ENCODE data around the gene KCNN2.
A peak's percentile ranks its signal among the peaks of the same experiment; 100 is the strongest.
"Not testable (repeated sequence)": the region's sequence is repeated elsewhere in the genome, so short reads cannot be mapped to it uniquely, and the experiment has no call there.

The KCNN2 gene

DNA sequence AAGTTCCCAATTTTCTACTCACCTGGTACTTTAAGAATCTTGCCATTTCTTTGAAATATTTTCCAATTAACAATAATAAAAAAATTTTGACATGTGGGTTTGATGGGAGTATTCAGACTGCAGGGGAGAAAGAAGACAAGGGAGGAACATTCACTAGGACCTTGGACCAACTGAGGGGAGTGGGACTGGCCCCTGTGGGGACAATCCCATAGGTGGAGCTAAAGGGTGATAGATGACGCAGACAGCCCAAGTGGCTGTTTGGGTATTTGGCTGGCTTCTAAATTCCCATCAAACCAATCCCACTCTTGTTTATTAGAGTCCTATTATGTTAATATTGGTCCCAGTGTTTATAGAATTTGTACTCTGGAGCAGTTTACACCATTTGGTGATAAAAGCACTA, 65.3 kb downstream of the KCNN2 start:
- DNase-seq, result no peak

DNA sequence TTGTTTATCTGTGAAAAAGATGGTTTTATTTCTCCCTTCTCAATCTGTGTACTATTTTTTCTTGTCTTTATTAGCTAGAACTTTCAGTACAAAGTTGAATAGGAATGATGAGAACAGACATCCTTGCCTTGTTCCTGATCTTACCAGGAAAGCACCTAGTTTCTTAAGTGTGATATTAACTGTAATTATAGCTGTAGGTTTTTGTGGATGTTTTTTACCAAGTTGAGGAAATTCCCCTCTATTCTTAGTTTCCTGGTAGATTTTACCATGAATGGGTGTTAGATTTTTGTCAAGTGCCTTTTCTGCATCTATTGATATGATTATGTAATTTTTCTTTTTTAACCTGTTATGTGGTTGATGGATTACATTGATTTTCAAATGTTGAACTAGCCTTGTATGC, 68.7 kb downstream of the KCNN2 start:
- DNase-seq, result no peak

DNA sequence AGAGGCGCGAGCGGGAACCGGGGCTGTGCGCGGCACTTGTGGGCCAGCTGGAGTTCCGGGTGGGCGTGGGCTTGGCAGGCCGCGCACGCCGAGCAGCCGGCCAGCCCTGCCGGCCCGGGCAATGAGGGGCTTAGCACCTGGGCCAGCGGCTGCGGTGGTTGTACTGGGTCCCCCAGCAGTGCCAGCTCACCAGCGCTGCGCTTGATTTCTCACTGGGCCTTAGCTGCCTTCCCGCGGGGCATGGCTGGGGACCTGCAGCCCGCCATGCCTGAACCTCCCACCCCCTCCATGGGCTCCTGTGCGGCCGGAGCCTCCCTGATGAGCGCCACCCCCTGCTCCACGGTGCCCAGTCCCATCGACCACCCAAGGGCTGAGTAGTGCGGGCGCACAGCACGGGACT, 70.8 kb downstream of the KCNN2 start:
- DNase-seq, result not testable (repeated sequence)

DNA sequence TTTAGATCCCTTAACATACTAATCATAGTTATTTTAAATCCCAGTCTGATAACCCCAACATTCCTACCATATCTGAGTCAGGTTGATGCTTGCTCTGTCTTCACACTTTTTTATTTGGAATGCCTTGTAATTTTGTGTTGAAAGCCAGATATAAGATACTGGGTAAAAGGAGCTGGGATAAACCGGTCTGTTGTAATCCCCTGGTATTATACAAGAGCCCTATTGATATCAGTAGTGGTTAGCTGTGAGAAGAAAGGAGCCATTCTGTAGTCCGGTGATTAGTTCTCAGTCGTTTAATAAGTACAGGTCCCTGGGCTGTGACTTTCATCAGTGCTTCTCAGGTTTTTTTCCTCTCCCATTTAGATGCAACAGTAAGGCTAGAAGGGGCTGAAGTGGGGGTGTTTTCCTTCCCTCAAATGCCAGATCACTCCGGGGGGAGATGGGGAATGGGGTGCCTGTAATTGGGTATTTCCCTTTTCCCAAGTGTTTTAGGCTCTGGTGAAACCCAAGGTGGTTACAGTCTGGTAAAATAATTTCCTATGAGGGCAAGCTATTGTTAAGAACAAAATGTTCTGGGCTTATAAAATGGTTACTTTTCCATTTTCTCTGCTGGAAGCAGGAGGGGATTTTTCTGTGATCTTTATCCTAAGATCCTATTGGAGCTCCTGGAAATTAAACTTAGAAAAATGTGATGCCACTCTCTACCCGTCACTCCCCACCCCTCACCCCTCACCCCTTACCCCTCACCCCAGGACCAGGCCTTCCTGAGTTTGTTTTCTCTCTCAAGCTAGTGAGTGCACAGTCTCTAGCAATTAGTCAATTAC, 72.7 kb downstream of the KCNN2 start:
- DNase-seq, result no peak

DNA sequence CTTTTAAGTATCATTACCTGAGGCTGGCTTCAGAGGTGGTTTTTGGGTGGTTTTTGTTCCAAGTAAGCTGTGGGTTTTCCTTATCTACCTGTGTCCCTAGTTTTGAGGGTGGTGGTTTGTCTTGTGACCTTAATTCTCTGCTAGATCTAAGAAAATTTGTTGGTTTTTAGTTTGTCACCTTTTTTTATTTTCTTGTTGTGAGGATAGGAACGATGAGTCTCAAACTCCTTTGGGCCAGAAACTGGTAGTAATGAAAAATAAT, 73.3 kb downstream of the KCNN2 start:
- DNase-seq, result no peak

DNA sequence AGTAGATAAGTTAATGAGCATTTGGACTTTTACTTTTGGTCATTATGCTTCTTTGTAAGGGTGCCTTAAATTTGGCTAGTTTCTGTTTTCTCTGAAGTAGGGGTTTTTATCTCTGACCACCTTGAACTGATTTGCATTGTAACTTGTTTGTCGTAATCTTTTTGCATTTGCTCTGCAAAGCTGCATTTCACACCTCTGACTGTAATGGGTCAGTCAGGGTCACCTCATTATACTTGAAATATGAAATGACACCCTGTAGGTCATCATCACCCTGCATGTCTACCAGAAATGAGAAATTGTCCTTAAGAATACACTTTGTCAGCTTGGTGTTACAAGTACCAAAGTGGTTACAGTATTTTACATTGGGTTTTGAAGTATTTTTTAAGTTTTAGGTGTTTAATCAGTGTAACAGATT, 74.0 kb downstream of the KCNN2 start:
- DNase-seq, result no peak

DNA sequence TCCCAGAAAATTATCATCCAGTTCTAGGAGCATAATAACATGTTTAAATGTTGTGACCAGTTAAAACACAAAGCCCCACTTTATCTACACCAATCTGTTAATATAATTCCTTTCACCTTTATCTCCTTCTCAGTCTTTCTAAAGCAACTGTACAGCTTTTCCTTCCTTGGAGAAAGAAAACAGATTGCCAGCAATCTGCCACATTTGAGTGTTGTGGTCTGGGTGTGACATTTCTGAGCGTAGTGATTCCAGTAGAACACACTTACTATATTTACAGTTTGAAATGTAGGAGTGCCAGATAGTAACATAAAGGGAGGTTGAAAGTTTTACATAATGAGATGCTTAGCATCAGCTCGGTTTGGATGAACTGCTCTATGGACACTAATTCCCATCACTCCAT, 76.1 kb downstream of the KCNN2 start:
- DNase-seq, result no peak

DNA sequence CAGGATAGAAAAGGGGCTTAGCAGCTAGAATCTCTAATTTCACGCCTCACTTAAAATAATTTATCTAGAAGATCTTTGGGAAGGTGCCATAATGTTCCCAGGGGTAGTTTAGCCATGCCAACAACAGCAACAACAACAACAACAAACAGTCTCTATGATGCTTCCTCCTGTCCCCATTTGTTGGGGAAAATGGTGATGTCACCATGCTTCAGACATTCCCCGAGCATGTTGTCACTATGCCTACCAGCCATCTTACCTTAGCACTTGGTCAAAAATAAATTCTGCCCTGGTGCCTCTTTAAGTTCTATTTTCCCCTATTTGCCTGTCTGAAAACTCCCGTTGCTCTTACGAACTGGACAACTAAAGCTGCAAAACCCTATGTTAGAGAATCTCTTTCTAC, 76.6 kb downstream of the KCNN2 start:
- no peak for DNase-seq

DNA sequence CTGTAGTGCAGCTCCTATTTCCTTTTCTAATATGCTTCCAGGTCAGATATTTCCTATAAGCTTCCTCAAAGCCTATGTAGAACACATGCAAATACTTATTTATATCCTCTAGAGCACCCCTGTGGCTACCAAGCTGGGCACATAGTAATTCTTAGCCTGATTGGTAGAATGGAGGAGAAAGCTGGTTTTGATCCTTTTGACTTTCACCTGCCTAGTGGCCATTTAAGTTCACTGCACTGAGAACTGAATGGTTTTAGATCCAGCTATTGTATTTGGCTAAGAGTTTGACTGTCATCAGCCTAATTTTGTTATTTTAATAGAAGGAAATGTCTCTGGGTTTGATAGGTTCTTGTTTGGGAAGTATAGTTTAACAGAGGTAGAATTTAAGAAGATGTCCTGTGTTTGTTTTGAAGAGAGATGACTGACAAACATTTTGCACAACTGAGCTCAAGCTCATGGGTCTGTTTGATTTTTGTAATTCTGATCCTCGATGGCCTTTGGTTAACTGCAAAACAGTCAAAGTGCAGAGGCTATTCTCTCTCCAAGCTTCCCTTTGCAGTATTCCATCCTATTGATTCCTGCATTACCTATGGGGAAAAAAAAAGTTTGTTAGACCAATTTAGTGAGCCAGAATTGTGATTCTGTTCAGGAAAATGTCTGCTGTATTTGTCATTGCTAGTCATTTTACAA, 85.4 kb downstream of the KCNN2 start:
- peak; percentile 43 to 45 for DNase-seq

DNA sequence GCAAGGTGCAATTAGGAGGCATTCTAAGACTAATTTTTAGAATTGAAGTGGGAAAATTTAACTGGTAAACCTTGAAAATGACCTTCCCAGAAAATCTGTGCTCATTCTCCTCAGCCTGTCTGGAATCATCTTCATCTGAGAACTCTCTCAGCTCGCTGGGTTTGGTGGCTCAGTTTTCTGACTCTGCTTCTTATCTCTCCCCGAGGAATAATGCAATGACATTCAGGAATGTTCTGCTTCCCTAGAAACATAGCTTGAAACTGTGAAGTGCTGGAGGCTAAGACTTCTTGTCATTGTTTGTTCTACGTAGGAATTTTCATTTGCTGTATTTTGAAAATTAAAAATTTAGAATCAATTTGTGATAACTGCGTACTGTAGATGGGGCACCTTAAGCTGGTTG, 86.6 kb downstream of the KCNN2 start:
- no peak for DNase-seq

DNA sequence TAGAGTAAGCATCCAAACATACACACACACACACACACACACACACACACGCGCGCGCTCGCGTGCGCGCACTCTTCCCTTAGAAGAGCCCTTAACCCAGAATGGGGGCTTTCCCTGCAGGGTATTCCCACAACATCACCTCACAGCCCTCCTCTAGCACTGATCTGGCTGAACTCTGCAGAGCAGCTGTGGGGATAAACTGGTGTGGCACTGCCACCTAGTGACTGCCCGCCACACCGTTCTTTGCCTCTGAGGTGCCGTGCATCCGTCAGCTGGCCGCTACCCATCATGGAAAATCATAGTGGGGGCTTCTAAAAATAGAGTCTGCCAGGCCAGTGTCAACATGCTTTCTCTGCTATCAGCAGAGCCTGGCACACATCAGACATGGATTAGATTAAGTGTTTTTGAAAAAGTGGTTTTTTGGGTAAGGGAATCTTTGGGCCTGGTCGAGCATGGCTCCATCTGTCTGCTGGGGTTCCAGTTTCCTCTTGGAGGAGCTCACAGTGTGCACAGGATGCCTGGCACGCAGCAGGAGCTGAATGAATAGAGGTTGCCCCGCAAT, 88.1 kb downstream of the KCNN2 start:
- peak; percentile 17 to 61 for DNase-seq

DNA sequence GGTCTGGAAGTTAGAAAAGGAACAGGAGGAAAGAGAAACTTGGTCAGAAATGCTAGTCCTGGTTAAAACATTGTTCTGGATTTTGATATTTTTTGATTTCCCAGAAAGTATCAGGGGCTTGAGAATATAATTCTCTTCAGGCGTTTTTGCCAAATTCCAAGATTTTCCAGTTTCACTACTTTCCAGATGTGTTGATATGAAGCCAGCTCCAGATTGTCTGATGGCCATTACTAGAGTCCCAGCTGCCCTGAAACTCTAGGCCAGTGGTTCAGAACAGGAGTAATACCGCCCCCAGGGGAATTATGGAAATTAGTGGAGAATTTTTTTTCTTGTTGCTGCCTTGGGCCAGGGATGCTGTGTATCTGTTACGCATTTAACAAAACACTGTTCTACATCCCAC, 88.6 kb downstream of the KCNN2 start:
- peak; percentile 46 to 71 for DNase-seq

DNA sequence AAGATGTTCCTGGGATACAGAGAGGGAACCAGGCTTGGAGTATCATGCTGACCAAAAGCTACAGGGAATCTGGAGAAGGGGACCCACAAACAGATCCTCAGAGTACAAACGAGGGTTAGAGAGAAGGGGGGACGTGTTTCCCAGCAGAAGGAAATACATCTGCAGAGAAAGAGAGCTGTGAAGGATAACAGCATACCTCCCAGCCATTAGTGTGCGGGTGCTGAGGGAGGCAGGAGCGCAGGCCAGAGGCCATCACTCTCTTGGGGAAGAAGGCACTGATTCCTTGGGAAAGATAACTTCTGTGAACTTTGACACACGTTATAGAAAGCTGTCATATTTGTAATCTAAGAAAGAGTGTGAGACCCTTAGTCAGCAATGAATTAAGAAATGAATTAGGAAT, 96.9 kb downstream of the KCNN2 start:
- DNase-seq, result no peak

DNA sequence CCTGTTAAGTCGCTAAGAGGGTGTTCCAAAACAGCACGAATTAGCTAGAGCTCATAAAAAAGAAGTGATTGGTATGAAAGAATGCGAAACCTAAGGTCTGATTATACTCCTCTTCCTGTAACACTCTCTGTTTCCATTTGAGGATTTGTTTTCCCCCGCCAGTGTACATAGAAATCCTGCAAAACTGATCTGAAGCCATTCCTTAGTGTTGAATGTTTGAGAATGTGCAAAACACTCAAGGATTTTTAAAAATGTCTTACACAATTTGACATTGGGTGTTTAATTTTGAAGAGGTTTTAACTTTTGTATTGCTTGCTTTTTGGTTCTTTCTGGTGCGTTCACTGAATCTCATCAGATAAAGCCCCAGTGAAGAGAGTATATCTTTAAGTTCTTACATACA, 105.3 kb downstream of the KCNN2 start:
- DNase-seq, result no peak

DNA sequence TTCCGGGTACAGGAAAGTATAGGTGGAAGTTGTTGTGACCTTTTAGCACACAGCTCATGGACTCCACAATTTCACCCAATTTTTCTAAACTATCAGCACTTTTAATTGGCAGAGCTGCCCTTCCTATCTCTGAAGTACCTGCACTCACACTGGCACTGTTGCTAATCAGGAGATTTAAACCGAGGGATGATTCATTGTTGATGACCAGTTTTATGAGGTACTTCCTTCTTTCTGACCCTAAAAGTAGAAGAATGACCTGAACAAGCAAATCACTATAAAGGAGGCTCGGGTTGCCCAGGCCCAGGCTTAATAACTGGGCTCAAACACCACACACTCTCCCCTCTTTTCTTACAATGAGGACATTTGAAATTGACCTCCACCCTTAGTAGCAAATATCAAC, 105.9 kb downstream of the KCNN2 start:
- DNase-seq, result no peak

DNA sequence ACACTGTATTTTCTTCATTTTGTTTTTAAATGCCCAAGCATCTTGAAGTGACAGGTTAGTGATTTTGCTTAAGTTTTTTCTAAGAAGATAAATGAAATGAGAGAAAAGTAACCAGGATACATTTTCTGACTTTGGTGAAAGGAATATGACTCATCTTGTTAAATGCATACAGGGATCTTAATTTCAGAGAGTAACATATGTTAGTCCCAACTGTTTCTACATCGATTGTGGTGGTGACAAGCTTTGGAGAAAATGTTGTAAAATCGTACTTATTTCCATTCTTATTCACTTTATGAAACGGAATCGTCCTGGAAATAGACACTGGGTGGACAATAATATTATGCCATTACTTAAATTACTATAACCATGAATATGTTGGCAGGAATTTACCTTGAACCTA, 107.5 kb downstream of the KCNN2 start:
- no peak for DNase-seq

DNA sequence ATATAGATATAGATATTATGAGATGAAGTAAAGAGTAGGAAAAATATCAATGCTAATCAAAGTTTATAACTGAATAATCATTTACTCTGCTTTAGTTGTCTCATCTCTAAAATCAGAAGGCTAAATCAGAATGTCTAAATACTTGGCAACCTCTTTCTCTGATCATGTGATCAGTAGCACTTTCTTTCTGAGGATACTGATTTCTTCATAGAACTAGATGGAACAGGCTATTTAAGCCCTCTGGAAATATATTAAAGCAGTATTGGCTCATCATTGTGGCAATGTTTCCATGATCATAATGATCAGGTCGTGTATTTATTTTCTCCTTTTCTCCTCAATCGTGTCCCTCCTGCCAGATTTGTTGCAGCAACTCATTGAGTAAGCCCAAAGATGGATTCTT, 109.7 kb downstream of the KCNN2 start:
- no peak for DNase-seq

DNA sequence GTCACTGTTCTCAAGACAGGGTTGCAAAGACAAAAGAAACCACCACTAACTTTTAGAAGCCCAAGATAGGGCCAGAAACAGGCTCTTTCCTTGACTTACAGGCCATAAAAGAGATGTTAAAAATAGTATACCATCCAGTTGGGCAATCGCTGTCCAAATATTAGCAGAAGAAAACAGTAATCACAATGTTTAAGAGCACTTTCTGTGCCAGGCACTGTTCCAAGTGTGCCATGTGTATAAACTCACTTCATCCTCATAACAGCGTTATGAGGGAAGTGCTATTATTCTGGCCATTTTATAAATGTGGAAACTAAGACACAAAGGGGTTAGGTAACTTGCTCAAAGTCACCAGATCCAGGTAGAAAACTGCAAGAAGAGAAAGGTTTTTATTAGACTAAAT, 111.7 kb downstream of the KCNN2 start:
- DNase-seq, result no peak

DNA sequence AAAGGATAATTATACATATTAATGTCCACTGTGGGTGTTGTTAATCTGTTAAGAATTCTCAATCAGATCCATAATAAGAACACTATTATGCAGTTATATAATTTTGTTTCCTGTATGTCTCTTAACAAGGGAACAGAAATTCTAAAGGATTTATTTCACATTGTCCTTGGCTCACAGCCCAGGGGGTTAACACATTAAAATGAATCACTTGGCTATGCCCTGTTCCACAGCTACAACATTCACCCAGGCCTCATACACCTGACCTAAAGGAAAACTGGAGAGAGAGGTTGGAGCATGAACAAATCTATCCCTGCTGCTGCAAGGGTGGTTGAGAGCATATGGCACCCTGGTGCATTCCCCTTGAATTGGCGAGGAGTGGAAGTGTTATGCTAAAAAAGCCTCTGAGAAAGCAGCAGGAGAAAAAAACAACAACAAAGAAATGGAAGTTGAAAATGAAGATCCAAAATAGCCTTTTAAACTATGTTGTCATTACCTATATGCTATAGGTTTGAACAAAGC, 116.0 kb downstream of the KCNN2 start:
- DNase-seq, result no peak

DNA sequence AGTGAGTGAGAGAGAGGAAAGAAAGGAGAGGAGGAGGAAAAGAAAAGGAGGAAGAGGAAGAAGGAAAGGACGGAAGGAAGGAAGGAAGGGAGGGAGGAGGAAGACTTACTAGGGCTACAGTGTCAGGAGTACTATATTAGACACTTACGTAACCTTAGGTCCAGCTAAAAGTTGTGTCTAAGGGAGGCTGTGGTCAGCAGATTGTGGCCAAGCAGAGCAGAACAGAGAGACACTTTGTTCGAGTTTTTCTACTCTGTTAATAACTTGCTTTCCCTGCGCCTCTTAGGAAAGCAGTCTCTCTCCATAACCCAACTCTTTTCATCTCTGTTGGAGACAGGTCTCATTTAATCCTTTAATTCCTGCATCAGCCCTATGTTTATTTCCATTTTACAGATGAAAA, 138.9 kb downstream of the KCNN2 start:
- no peak for DNase-seq

DNA sequence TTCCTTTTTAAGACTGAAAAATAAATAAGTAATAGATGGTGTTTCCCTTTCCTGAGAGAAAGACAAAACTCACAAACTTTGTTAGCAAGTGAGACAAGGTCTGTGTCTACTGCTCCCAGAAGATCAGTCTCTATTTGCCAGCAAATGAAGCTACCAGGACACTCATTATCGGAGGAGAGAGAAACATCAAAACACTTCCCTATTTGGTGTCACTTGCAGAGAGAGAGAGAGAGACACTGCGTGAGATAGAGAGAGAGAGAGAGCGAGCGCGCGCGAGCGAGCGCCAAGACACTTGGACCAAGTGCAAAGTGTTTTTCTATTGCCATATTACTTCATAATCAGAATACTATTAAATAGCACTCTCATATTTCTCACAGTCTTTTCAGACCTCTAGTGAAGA, 142.7 kb downstream of the KCNN2 start:
- no peak for DNase-seq

DNA sequence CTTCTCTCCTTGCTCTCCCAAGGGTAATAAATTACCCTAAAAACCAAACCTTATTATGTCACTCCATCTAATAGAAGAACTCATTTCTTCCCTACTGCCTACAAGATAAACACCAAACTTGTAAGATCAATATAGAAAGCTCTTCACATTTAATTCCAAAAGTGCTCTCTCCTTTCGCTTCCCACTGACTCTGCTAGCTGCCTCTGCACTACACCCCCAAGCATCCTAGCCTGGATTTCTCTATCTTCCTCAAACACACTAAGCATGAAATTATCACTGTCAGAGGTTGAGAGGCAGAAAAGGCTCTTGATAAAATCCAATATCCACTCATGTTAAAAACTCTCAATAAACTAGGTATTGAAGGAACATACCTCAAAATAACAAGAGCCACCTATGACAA, 162.4 kb downstream of the KCNN2 start:
- DNase-seq, result no peak

DNA sequence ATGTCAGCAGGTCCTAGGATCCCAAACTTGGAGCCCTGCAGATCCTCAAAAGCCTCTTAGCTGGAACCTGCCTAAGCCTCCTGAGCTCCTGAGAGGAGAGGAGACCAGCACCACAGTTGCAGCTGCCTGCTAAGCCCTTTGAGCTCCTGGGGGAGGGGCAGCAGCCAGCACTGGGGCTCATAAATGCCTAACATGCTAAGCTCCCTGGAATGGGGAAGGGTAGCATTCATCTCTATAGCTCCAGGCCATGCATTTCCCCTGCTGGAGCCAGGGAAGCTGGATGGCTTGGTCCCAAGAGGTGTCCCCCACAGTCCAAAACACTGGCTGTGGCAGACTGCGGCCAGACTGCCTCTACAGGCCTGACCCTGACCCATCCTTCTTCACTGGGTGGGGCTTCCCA, 182.7 kb downstream of the KCNN2 start:
- DNase-seq, result no peak

All from NCI-H526 (cell line).